Stimulated activated CD4-positive, alpha-beta T cell treated with anti-CD3 and anti-CD28 coated beads, Interleukin-4, amount 100 ng/mL, for 1 hour (primary cell): ENCODE measurements around the gene TXNRD2.

Source experiments
- DNase-seq: peaks from one replicate; pipeline ENCODE4 v3.0.0-alpha.2; 2020

The TXNRD2 gene

GRCh38 chr22:19902245-19902715, 39.3 kb downstream of the TXNRD2 start:
- DNase-seq, result no peak

- no peak for DNase-seq
Measured at GRCh38 chr22:19901577-19902244, 39.9 kb downstream of the TXNRD2 start.

- DNase-seq, result no peak
Measured at GRCh38 chr22:19900707-19901436, 40.7 kb downstream of the TXNRD2 start.

- DNase-seq, result no peak
Measured at GRCh38 chr22:19898831-19899567, 42.6 kb downstream of the TXNRD2 start.

- no peak for DNase-seq
Measured at GRCh38 chr22:19898145-19898544, 43.5 kb downstream of the TXNRD2 start.

GRCh38 chr22:19897726-19898125, 43.9 kb downstream of the TXNRD2 start:
- DNase-seq, result no peak

GRCh38 chr22:19896665-19897355, 44.8 kb downstream of the TXNRD2 start:
- DNase-seq, result peak; percentile 32

GRCh38 chr22:19895160-19895849, 46.3 kb downstream of the TXNRD2 start:
- no peak for DNase-seq

GRCh38 chr22:19893363-19893762, 48.3 kb downstream of the TXNRD2 start:
- DNase-seq, result no peak

- DNase-seq, result no peak
Measured at GRCh38 chr22:19892925-19893324, 48.7 kb downstream of the TXNRD2 start.

GRCh38 chr22:19892257-19892879, 49.2 kb downstream of the TXNRD2 start:
- peak; percentile 70 for DNase-seq

GRCh38 chr22:19891317-19892256, 50.0 kb downstream of the TXNRD2 start:
- DNase-seq, result peak; percentile 84

- no peak for DNase-seq
Measured at GRCh38 chr22:19890502-19891316, 50.9 kb downstream of the TXNRD2 start.

GRCh38 chr22:19889951-19890350, 51.7 kb downstream of the TXNRD2 start:
- peak; percentile 65 for DNase-seq

- DNase-seq, result no peak
Measured at GRCh38 chr22:19888131-19888746, 53.4 kb downstream of the TXNRD2 start.

- DNase-seq, result no peak
Measured at GRCh38 chr22:19887256-19887985, 54.2 kb downstream of the TXNRD2 start.

- DNase-seq, result peak; percentile 45
Measured at GRCh38 chr22:19886605-19887255, 54.9 kb downstream of the TXNRD2 start.
